Endothelial cell (in vitro differentiated cells): ENCODE measurements around the gene AKAP8L. TPM values are rescaled to one million over a fixed set of nuclear protein-coding genes. Genes with fewer than 3 reads are reported as not detected.

ENCODE experiments used
- DNase-seq: peaks from one replicate; pipeline ENCODE4 v3.0.0; 2021; ENCODE audit warnings: low spot score
- H3K27ac Mint-ChIP-seq: one replicate; pipeline ENCODE4 v1.8.0; 2021; ENCODE audit warnings: mixed read lengths, inconsistent platforms; ENCODE audit not compliant: unreplicated experiment
- H3K27me3 Mint-ChIP-seq: one replicate; pipeline ENCODE4 v1.8.0; 2021; ENCODE audit warnings: mild to moderate bottlenecking, moderate library complexity, mixed read lengths, inconsistent platforms; ENCODE audit not compliant: unreplicated experiment
- H3K36me3 Mint-ChIP-seq: one replicate; pipeline ENCODE4 v1.8.0; 2021; ENCODE audit warnings: mild to moderate bottlenecking, low read depth, mixed read lengths, inconsistent platforms; ENCODE audit not compliant: unreplicated experiment
- H3K4me1 Mint-ChIP-seq: one replicate; pipeline ENCODE4 v1.8.0; 2021; ENCODE audit warnings: mild to moderate bottlenecking, mixed read lengths, inconsistent platforms; ENCODE audit not compliant: unreplicated experiment
- H3K4me3 Mint-ChIP-seq: one replicate; pipeline ENCODE4 v1.8.0; 2021; ENCODE audit warnings: mild to moderate bottlenecking, mixed read lengths, inconsistent platforms; ENCODE audit not compliant: unreplicated experiment
- H3K9me3 Mint-ChIP-seq: one replicate; pipeline ENCODE4 v1.8.0; 2021; ENCODE audit warnings: mixed read lengths, inconsistent platforms; ENCODE audit not compliant: unreplicated experiment
- total RNA-seq: library from RNA; stranded (reverse); fragmentation: NEBNext Ultra II Directional; extraction: Animal tissue kit (Norgen Biotek cat#: 25700); gene quantifications from one replicate; pipeline ENCODE4 v1.2.1, GENCODE V29; 2021; ENCODE audit not compliant: unreplicated experiment
- TF ChIP-seq, protein P1 (sequence below): fragments of 200-600 bp; sonication (generic); IDR thresholded peaks from one replicate; pipeline ENCODE4 v1.5.0; 2021; ENCODE audit warnings: antibody characterized with exemption; ENCODE audit not compliant: unreplicated experiment

Gene AKAP8L
- total RNA-seq, 1 donor from 2014 or later: 160 TPM

DNA sequence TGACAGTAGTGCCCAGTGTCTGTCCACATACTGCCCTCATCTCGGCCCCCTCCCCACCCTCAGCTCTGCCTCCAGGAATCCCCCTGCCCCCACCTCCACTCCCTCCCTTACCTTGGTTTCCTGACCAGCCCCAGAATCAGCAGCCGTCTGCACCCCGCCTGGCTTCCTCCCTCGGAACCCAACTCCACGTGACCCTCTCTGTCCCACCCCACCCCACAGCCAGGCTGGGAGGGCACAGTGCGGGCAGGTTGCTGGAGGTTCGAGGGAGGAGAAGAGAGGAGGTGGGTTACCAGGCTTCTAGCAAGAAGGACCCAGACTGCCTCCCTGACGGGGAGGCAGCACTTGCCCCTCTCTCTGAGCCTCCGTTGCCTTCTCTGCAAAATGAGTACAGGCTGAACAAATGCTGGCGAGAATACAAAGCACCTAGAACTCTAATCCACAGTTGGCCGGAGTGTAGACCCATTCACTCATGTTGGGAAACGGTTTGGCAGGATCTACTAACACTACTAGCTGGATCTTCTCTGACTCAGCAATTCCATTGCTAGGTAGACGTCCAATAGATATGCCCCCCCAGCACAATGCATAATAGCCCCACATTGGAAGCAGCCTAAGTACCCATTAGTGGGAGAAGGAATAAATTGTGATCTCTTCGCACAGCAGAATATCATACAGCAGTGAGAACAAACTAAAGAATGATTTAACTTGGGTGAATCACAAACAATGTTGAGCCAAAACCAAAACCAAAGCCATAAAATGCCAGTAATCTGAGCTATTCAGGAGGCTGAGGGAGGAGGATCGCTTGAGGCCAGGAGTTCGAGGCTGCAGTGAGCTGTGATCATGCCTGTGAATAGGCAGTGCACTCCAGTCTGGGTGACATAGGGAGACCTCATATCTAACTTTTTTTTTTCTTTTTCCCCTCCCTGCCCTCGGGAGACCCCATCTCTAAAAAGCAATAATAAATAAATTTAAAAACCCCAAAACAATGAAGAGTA lies 45.9 kb upstream of the AKAP8L start, which contains the start of gene RASAL3:
RASAL3 (minus strand) TSS at position 151 of the 992 bp plus-strand sequence. CDS start 186 bp downstream, outside the sequence.
- H3K27me3 Mint-ChIP-seq: peaks cover 16% of the 10 kb centered on the region
- H3K27ac Mint-ChIP-seq: no peak within 1 kb of the TSS
- no peak for DNase-seq

DNA sequence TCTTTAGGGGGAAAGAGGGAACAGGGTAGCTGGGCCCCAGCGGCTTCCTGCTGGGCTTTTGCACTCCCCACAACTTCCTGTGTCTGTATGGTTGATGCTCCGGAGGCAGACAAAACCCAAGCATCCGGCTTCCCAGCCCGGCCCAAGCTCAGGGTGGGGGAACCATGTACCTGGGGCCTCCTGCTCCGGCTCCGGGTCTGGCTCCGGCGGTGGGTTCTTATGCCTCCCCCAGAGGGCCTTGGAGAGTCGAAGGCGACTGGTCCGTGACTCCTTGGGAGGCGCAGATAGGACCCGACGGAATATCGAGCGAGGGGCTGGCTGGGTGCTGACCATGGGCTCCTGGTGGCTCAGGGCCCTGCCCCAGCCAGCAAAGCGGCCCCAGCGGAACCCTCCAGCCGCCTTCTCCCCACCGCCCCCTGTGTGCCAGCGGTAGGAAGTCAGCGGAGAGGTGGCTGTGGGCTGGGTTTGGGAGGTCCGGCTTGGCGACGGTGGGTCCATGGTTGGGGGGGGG lies 45.1 kb upstream of the AKAP8L start:
- no peak for DNase-seq

More for the DNA sequence above, 45.9 kb upstream of the AKAP8L start, which contains the start of gene RASAL3:
- H3K9me3 Mint-ChIP-seq: peaks cover 10% of the 10 kb centered on the region
- TF ChIP-seq, protein P1, sequence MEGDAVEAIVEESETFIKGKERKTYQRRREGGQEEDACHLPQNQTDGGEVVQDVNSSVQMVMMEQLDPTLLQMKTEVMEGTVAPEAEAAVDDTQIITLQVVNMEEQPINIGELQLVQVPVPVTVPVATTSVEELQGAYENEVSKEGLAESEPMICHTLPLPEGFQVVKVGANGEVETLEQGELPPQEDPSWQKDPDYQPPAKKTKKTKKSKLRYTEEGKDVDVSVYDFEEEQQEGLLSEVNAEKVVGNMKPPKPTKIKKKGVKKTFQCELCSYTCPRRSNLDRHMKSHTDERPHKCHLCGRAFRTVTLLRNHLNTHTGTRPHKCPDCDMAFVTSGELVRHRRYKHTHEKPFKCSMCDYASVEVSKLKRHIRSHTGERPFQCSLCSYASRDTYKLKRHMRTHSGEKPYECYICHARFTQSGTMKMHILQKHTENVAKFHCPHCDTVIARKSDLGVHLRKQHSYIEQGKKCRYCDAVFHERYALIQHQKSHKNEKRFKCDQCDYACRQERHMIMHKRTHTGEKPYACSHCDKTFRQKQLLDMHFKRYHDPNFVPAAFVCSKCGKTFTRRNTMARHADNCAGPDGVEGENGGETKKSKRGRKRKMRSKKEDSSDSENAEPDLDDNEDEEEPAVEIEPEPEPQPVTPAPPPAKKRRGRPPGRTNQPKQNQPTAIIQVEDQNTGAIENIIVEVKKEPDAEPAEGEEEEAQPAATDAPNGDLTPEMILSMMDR: no peak
- H3K4me1 Mint-ChIP-seq: peaks cover 5% of the 10 kb centered on the region
- H3K36me3 Mint-ChIP-seq: peaks cover 7% of the 10 kb centered on the region
- peak within 1 kb of the TSS; percentile 21 for H3K4me3 Mint-ChIP-seq

DNA sequence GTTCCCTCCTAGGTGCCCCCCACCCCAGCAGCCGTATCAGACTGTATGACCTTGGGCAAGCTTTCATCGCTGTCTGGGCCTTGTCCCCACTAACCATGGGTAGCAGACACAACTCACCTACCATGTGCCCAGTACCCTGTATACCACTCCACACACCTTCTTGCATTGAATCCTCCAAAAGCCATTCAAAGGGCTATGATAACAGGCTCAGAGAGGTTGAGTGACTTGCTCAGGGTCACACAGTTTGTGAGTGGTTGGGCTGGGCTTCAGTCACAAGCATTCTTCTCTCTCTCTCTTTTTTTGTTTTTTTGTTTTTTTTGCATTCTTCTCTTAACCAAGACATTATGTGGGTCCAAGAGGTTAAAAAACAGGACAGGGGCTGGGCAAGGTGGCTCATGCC lies 42.9 kb upstream of the AKAP8L start:
- no peak for DNase-seq
- TF ChIP-seq, protein P1: no peak
- H3K27me3 Mint-ChIP-seq: peaks cover 16% of the 10 kb centered on the region
- H3K36me3 Mint-ChIP-seq: no peaks in the 10 kb centered on the region
- no peaks in the 10 kb centered on the region for H3K4me1 Mint-ChIP-seq
- no peaks in the 10 kb centered on the region for H3K9me3 Mint-ChIP-seq
- H3K27ac Mint-ChIP-seq: no peak overlapping the region
- H3K4me3 Mint-ChIP-seq: no peak overlapping the region

More for the DNA sequence above, 45.1 kb upstream of the AKAP8L start:
- Mint-ChIP-seq H3K4me3 (no peak overlapping the region), H3K27ac (no peak overlapping the region), H3K36me3 (peaks cover 6% of the 10 kb centered on the region), H3K27me3 (peaks cover 16% of the 10 kb centered on the region), H3K4me1 (peaks cover under 1% of the 10 kb centered on the region), H3K9me3 (peaks cover 4% of the 10 kb centered on the region)
- TF ChIP-seq, protein P1: no peak

DNA sequence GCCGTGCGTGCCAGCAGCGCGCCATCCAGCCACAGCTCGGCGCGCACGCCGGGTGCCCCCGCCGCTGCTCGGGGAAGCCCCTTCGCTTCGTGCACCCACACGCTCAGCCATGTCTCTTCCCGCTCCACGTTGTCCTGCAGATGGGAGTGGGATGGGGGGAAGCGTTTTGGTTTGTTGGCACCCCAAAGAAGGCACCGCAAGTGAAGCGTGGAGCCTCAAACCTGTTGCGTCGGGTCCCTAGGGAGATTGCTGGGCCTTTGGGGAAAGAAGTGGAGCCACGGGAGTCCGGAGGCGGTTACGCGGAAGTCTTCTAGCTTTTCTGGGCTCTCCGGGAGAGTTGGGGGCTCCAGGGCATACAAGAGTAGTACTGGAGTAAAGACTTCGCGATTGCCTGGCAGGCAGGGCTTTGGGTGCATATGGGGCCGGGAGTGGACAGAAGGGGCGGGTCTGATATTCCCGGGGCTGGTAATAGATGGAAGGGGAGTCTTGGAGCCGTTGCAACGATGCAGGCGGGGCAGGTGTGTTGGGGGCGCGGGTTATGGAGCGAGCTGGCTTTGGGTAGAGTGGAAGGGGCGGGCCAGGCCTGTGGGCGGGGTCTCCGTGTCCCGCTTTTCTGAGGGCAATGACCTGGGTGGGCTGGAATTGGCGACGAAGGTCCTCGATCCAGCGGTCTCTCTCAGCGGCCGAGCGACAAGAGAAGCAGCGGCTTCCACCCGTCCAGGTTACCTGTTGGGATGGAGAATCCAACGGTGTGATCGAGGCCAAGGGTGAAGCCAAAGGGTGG lies 39.1 kb upstream of the AKAP8L start:
- Mint-ChIP-seq H3K4me1 (peaks cover 2% of the 10 kb centered on the region), H3K27ac (no peak overlapping the region), H3K9me3 (no peaks in the 10 kb centered on the region), H3K27me3 (peaks cover 41% of the 10 kb centered on the region), H3K4me3 (no peak overlapping the region), H3K36me3 (peaks cover 9% of the 10 kb centered on the region)
- TF ChIP-seq, protein P1: no peak
- DNase-seq: no peak
